Fibroblast of lung (primary cell): ENCODE results near the gene DEPDC5. TPM values are rescaled to one million over a fixed set of nuclear protein-coding genes. Genes with fewer than 3 reads are reported as not detected.

Experiments used
- DNase-seq, 2 donors: peaks; one replicate each; pipeline versions ENCODE4 v3.0.0 to v3.0.0-alpha.2; 2010; ENCODE audit warnings: low read depth in 2 of 2
- H2AFZ ChIP-seq: 2 replicates; pipeline ENCODE4 v1.5.1; 2012; ENCODE audit warnings: low read length, control low read depth, inconsistent platforms
- H3K27ac ChIP-seq: 2 replicates; pipeline ENCODE4 v1.5.1; 2011; ENCODE audit warnings: low read length, control low read depth; ENCODE audit not compliant: insufficient read depth
- H3K27me3 ChIP-seq: 2 replicates; pipeline ENCODE4 v1.5.1; 2011; ENCODE audit warnings: mild to moderate bottlenecking, low read length; ENCODE audit not compliant: control insufficient read depth, insufficient read depth
- H3K36me3 ChIP-seq: 2 replicates; pipeline ENCODE4 v1.5.1; 2011; ENCODE audit warnings: low read length; ENCODE audit not compliant: control insufficient read depth, insufficient read depth
- H3K4me1 ChIP-seq: 2 replicates; pipeline ENCODE4 v1.5.1; 2011; ENCODE audit warnings: low read length; ENCODE audit not compliant: control insufficient read depth, insufficient read depth; ENCODE audit errors: extremely low read depth
- H3K4me2 ChIP-seq: 2 replicates; pipeline ENCODE4 v1.5.1; 2011; ENCODE audit warnings: low read length, control low read depth; ENCODE audit not compliant: insufficient read depth; ENCODE audit errors: extremely low read depth
- H3K4me3 ChIP-seq, 4 experiments: fragments of 200-600 bp in 1 of 4; sonication (generic) in 1 of 4; replicated peaks in 1 of 4; 2 replicates each; pipeline ENCODE4 v1.5.1; 2011 to 2016; ENCODE audit warnings: low read length in 4 of 4, low read depth in 3 of 4, mild to moderate bottlenecking in 3 of 4, control low read depth in 2 of 4, inconsistent platforms in 1 of 4, mixed read lengths in 1 of 4; ENCODE audit not compliant: insufficient read depth in 1 of 4; ENCODE audit errors: control extremely low read depth in 1 of 4
- H3K79me2 ChIP-seq: 2 replicates; pipeline ENCODE4 v1.5.1; 2012; ENCODE audit warnings: mild to moderate bottlenecking, low read length, inconsistent platforms; ENCODE audit not compliant: control insufficient read depth, insufficient read depth
- H3K9ac ChIP-seq: 2 replicates; pipeline ENCODE4 v1.5.1; 2011; ENCODE audit warnings: mild to moderate bottlenecking, low read length, control low read depth; ENCODE audit not compliant: insufficient read depth
- H3K9me3 ChIP-seq: 2 replicates; pipeline ENCODE4 v1.5.1; 2012; ENCODE audit warnings: low read depth, low read length; ENCODE audit not compliant: control insufficient read depth, insufficient read depth
- H4K20me1 ChIP-seq: 2 replicates; pipeline ENCODE4 v1.5.1; 2011; ENCODE audit warnings: low read length; ENCODE audit not compliant: control insufficient read depth, insufficient read depth; ENCODE audit errors: extremely low read depth
- CTCF ChIP-seq, 2 donors: IDR thresholded peaks in 1 of 2; conservative IDR thresholded peaks in 1 of 2; 1 replicate in 1 of 2; 2 replicates in 1 of 2; pipeline ENCODE4 v1.5.1; 2011 to 2012; ENCODE audit warnings: low read length in 2 of 2, control low read depth in 1 of 2, inconsistent platforms in 1 of 2, low read depth in 1 of 2, mild to moderate bottlenecking in 1 of 2
- EZH2 ChIP-seq: IDR thresholded peaks from 2 replicates; pipeline ENCODE4 v1.5.1; 2012; ENCODE audit warnings: low read length, control low read depth, mild to moderate bottlenecking; ENCODE audit errors: missing control alignments
- polyA plus RNA-seq, 2 donors: library from polyadenylated mRNA; depleted of rRNA in 1 of 2; stranded (reverse) in 1 of 2; unstranded in 1 of 2; fragments of >200 nt; gene quantifications; 2 replicates each; pipeline ENCODE4 v1.2.1, GENCODE V29; 2011 to 2012; ENCODE audit warnings: missing spikeins in 1 of 2
- total RNA-seq: library from RNA; depleted of rRNA; stranded (reverse); fragments of >200 nt; gene quantifications from 2 replicates; pipeline ENCODE4 v1.2.1, GENCODE V29; 2014

Gene DEPDC5
- total and polyA plus RNA-seq, 2 donors (not counting 1 experiment from before 2014, with no cell fraction given), result 10.4 to 10.7 TPM

DNA sequence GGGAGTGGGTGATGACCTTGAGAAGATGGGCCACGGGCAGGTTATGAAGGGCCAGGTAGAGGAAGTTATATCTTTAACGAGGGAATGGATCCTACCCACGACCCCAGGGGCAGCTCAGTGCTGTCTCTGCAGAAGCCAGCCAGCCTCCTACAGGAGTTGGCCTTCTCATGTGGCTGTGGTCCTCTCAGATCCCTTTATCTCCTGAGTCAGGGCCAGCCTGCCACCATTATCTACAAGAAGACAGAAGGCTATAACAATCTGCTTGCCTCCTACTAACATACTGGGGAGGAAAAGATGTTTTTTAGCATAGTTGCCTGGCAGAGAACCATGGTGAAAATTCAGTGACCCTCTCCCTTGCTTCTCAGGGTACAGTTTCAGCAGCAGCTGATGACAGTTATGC, 183.5 kb downstream of the DEPDC5 start:
- Histone ChIP-seq H4K20me1 (no peaks in the 10 kb centered on the region), H3K9ac (no peak overlapping the region), H3K27me3 (peaks cover 7% of the 10 kb centered on the region), H3K4me1 (no peaks in the 10 kb centered on the region), H3K4me3 (no peak overlapping the region), H3K4me2 (no peak overlapping the region), H3K9me3 (no peaks in the 10 kb centered on the region), H3K27ac (no peak overlapping the region), H3K36me3 (no peaks in the 10 kb centered on the region), H3K79me2 (no peaks in the 10 kb centered on the region), H2AFZ (no peak overlapping the region)
- no peak for TF ChIP-seq EZH2
- no peak for TF ChIP-seq CTCF (conservative IDR thresholded peaks at IDR 0.05 in 1 of 2, IDR thresholded peaks at IDR 0.05 in 1 of 2; ENCODE audit: low read depth in 1 of 2, low read length in 2 of 2)
- DNase-seq, result no peak

- Histone ChIP-seq H3K9me3 (no peaks in the 10 kb centered on the region), H3K27ac (no peak overlapping the region), H3K4me2 (no peak overlapping the region), H4K20me1 (no peaks in the 10 kb centered on the region), H3K4me3 (no peak overlapping the region), H3K9ac (no peak overlapping the region), H3K4me1 (no peaks in the 10 kb centered on the region), H3K36me3 (no peaks in the 10 kb centered on the region), H3K79me2 (no peaks in the 10 kb centered on the region), H2AFZ (no peak overlapping the region), H3K27me3 (peaks cover 7% of the 10 kb centered on the region)
- TF ChIP-seq EZH2 (no peak), CTCF (conservative IDR thresholded peaks at IDR 0.05 in 1 of 2, IDR thresholded peaks at IDR 0.05 in 1 of 2; ENCODE audit: low read depth in 1 of 2, low read length in 2 of 2) (no peak)
- DNase-seq, result no peak
Measured at GRCh38 chr22:31938296-31938695, 184.5 kb downstream of the DEPDC5 start.

DNA sequence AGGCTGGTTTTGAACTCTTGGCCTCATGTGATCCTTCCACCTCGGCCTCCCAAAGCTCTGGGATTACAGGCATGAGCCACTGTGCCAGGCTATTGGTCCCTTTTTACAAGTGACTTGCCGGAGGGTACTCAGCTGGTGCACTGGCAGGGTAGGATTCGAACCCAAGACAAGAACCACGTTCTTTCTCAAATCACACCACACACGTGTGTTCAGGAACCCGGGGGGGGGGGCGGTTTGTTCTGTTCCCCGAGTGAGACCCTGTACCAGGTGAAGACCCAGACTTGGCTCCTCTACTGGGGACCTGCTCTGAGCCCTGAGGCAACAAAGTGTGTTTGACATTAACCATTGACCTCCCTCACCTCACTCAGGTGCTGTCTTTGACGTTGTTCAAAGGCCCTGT, 186.7 kb downstream of the DEPDC5 start:
- Histone ChIP-seq H3K4me2 (no peak overlapping the region), H3K27me3 (peaks cover 7% of the 10 kb centered on the region), H3K4me3 (no peak overlapping the region), H3K9me3 (no peaks in the 10 kb centered on the region), H3K27ac (no peak overlapping the region), H3K9ac (no peak overlapping the region), H3K4me1 (peaks cover 5% of the 10 kb centered on the region), H4K20me1 (no peaks in the 10 kb centered on the region), H3K36me3 (no peaks in the 10 kb centered on the region), H2AFZ (no peak overlapping the region), H3K79me2 (peaks cover 10% of the 10 kb centered on the region)
- TF ChIP-seq CTCF (conservative IDR thresholded peaks at IDR 0.05 in 1 of 2, IDR thresholded peaks at IDR 0.05 in 1 of 2; ENCODE audit: low read depth in 1 of 2, low read length in 2 of 2) (no peak), EZH2 (no peak)
- no peak for DNase-seq
